HCT116 (cell line): ENCODE data around the gene PREB. TPM values are rescaled to one million over a fixed set of nuclear protein-coding genes. Genes with fewer than 3 reads are reported as not detected.

ENCODE experiments used
- ATAC-seq: fragments of 200-7000 bp; cut with Tn5 transposase; 2 replicates; pipeline ENCODE4 v1.9.1; 2020; ENCODE audit warnings: mild to moderate bottlenecking, moderate library complexity
- BruUV-seq: library from RNA; stranded (reverse); fragments of 400-500 nt; replicated peaks from 2 replicates; lab custom pipeline; 2021; lab: Mats Ljungman, UMichigan
- CTCF ChIA-PET: fragments of 300-600 bp; sonication (Branson Sonifier 250); formaldehyde crosslinking; loops from one replicate; lab custom pipeline; 2021; ENCODE audit warnings: antibody characterized with exemption; lab: Charles Lee
- POLR2A ChIA-PET: fragments of 300-600, 350-600 bp; sonication (Branson Sonifier 250); formaldehyde crosslinking; loops from one replicate; lab custom pipeline; 2021; ENCODE audit warnings: antibody characterized with exemption; lab: Charles Lee
- RAD21 ChIA-PET, 2 experiments: fragments of 300-600 bp; sonication (Branson Sonifier 250); formaldehyde crosslinking; loops; one replicate each; lab custom pipeline; 2023; ENCODE audit warnings: low total read pairs in 2 of 2; ENCODE audit not compliant: uncharacterized antibody in 2 of 2, unreplicated experiment in 2 of 2, low non-redundant PET in 1 of 2; lab: Charles Lee
- DNase-seq: peaks from one replicate; pipeline ENCODE4 v3.0.0-alpha.2; 2010; ENCODE audit warnings: low read depth, low spot score
- H2AFZ ChIP-seq: fragments of 200-600 bp; shearing (Covaris generic), sonication (generic); 2 replicates; pipeline ENCODE4 v1.6.1; 2017; ENCODE audit warnings: low read depth, mixed run types, mixed read lengths, antibody characterized with exemption, low read length; ENCODE audit not compliant: poor library complexity, severe bottlenecking
- H3K27ac ChIP-seq: 2 replicates; pipeline ENCODE4 v1.5.1; 2012; ENCODE audit warnings: low read depth, low read length
- H3K27me3 ChIP-seq: fragments of 200-600 bp; sonication (generic); 2 replicates; pipeline ENCODE4 v1.6.1; 2016; ENCODE audit warnings: mixed run types, low read length, mixed read lengths; ENCODE audit not compliant: insufficient read depth
- H3K36me3 ChIP-seq, 2 experiments: fragments of 200-500 bp in 1 of 2; fragments of 200-600 bp in 1 of 2; sonication (Bioruptor generic) in 1 of 2; sonication (generic) in 1 of 2; 2 replicates each; pipeline versions ENCODE4 v1.5.1 to v1.6.1; 2014 to 2016; ENCODE audit warnings: low read length in 2 of 2, inconsistent platforms in 1 of 2, mixed read lengths in 1 of 2, mixed run types in 1 of 2; ENCODE audit not compliant: insufficient read depth in 2 of 2, control insufficient read depth in 1 of 2
- H3K4me1 ChIP-seq, 2 experiments: fragments of 200-600 bp in 1 of 2; sonication (generic) in 1 of 2; 2 replicates each; pipeline versions ENCODE4 v1.5.1 to v1.6.1; 2012 to 2017; ENCODE audit warnings: low read length in 2 of 2, inconsistent platforms in 1 of 2, mild to moderate bottlenecking in 1 of 2, mixed read lengths in 1 of 2, mixed run types in 1 of 2, moderate library complexity in 1 of 2; ENCODE audit not compliant: insufficient read depth in 2 of 2, control insufficient read depth in 1 of 2
- H3K4me2 ChIP-seq: fragments of 200-600 bp; sonication (generic); 2 replicates; pipeline ENCODE4 v1.6.1; 2017; ENCODE audit warnings: mixed run types, low read length, mixed read lengths
- H3K4me3 ChIP-seq, 2 experiments: fragments of 200-600 bp in 1 of 2; sonication (generic) in 1 of 2; replicated peaks in 1 of 2; 2 replicates each; pipeline ENCODE4 v1.5.1; 2011 to 2016; ENCODE audit warnings: low read length in 2 of 2, control low read depth in 1 of 2, low read depth in 1 of 2, mild to moderate bottlenecking in 1 of 2, mixed read lengths in 1 of 2, mixed run types in 1 of 2
- H3K79me2 ChIP-seq: fragments of 200-600 bp; sonication (generic); 2 replicates; pipeline ENCODE4 v1.6.1; 2017; ENCODE audit warnings: mild to moderate bottlenecking, mixed run types, low read length, moderate library complexity, mixed read lengths; ENCODE audit not compliant: insufficient read depth
- H3K9ac ChIP-seq: fragments of 200-600 bp; sonication (generic); 2 replicates; pipeline ENCODE4 v1.6.1; 2016; ENCODE audit warnings: low read length, mixed read lengths
- H3K9me2 ChIP-seq: fragments of 200-600 bp; sonication (generic), shearing (Covaris generic); 2 replicates; pipeline ENCODE4 v1.6.1; 2017; ENCODE audit warnings: mixed run types, mild to moderate bottlenecking, moderate library complexity; ENCODE audit not compliant: insufficient read depth
- H3K9me3 ChIP-seq, 2 experiments: fragments of 200-500 bp in 1 of 2; fragments of 200-600 bp in 1 of 2; sonication (Bioruptor generic) in 1 of 2; sonication (generic) in 1 of 2; 2 replicates each; pipeline ENCODE4 v1.6.1; 2014 to 2017; ENCODE audit warnings: low read length in 2 of 2, mixed read lengths in 2 of 2, inconsistent platforms in 1 of 2, low read depth in 1 of 2, mild to moderate bottlenecking in 1 of 2, mixed run types in 1 of 2, moderate library complexity in 1 of 2; ENCODE audit not compliant: control insufficient read depth in 1 of 2, insufficient read depth in 1 of 2
- H4K20me1 ChIP-seq: fragments of 200-600 bp; sonication (generic), shearing (Covaris generic); 2 replicates; pipeline ENCODE4 v1.6.1; 2017; ENCODE audit warnings: mixed run types, mild to moderate bottlenecking, moderate library complexity; ENCODE audit not compliant: insufficient read depth
- CBX3 ChIP-seq: IDR thresholded peaks from 2 replicates; pipeline ENCODE4 v1.6.1; 2012; ENCODE audit warnings: low read depth
- EGR1 ChIP-seq: IDR thresholded peaks from 2 replicates; pipeline ENCODE4 v1.6.1; 2012; ENCODE audit warnings: low read depth
- ELF1 ChIP-seq: IDR thresholded peaks from 2 replicates; pipeline ENCODE4 v1.6.1; 2012; ENCODE audit warnings: low read depth, borderline replicate concordance
- EZH2phosphoT487 ChIP-seq: fragments of 200-600 bp; IDR thresholded peaks from 2 replicates; pipeline ENCODE4 v1.6.1; 2018; ENCODE audit warnings: antibody characterized with exemption, borderline replicate concordance
- FOSL1 ChIP-seq: IDR thresholded peaks from 2 replicates; pipeline ENCODE4 v1.6.1; 2012; ENCODE audit warnings: low read depth
- JUND ChIP-seq: IDR thresholded peaks from 2 replicates; pipeline ENCODE4 v1.6.1; 2012
- RAD21 ChIP-seq: IDR thresholded peaks from 2 replicates; pipeline ENCODE4 v1.6.1; 2012; ENCODE audit warnings: low read depth, mild to moderate bottlenecking
- SIN3A ChIP-seq: IDR thresholded peaks from 2 replicates; pipeline ENCODE4 v1.6.1; 2012; ENCODE audit warnings: low read depth
- SP1 ChIP-seq: IDR thresholded peaks from 2 replicates; pipeline ENCODE4 v1.6.1; 2012; ENCODE audit warnings: low read depth
- SRF ChIP-seq: IDR thresholded peaks from 2 replicates; pipeline ENCODE4 v1.6.1; 2012; ENCODE audit warnings: low read depth
- YY1 ChIP-seq: IDR thresholded peaks from 2 replicates; pipeline ENCODE4 v1.6.1; 2011; ENCODE audit warnings: low read length, low read depth, moderate library complexity, mild to moderate bottlenecking; ENCODE audit not compliant: insufficient replicate concordance; ENCODE audit errors: extremely low read depth
- ZNF274 ChIP-seq: fragments of 200-500 bp; sonication (Bioruptor generic); IDR thresholded peaks from 2 replicates; pipeline ENCODE4 v1.6.1; 2014; ENCODE audit warnings: mild to moderate bottlenecking, low read depth, low read length, inconsistent platforms
- intact Hi-C: fragments of 100-400 bp; cut with micrococcal nuclease; formaldehyde crosslinking; loops from 2 replicates; pipeline ENCODE4 v1.10.0; 2022
- total RNA-seq: library from RNA; stranded (reverse); gene quantifications from one replicate; pipeline ENCODE4 v1.2.1, GENCODE V29; 2021; ENCODE audit not compliant: unreplicated experiment
- TF ChIP-seq, protein P1 (sequence below): IDR thresholded peaks from 2 replicates; pipeline ENCODE4 v1.6.1; 2012; ENCODE audit warnings: low read depth
- TF ChIP-seq, protein P2 (sequence below), 3 experiments: fragments of 200-600 bp in 1 of 3; sonication (generic) in 1 of 3; IDR thresholded peaks in 2 of 3; conservative IDR thresholded peaks in 1 of 3; 2 replicates each; pipeline ENCODE4 v1.5.1; 2012 to 2017; ENCODE audit warnings: low read depth in 2 of 3, low read length in 2 of 3, antibody characterized with exemption in 1 of 3, borderline replicate concordance in 1 of 3, control low read depth in 1 of 3, mild to moderate bottlenecking in 1 of 3, mixed read lengths in 1 of 3, mixed run types in 1 of 3, moderate library complexity in 1 of 3; ENCODE audit not compliant: insufficient read depth in 1 of 3
- TF ChIP-seq, protein P3 (sequence below): IDR thresholded peaks from 2 replicates; pipeline ENCODE4 v1.6.1; 2012

PREB gene
- total RNA-seq, 1 experiment from 2014 or later: 54.2 TPM

DNA sequence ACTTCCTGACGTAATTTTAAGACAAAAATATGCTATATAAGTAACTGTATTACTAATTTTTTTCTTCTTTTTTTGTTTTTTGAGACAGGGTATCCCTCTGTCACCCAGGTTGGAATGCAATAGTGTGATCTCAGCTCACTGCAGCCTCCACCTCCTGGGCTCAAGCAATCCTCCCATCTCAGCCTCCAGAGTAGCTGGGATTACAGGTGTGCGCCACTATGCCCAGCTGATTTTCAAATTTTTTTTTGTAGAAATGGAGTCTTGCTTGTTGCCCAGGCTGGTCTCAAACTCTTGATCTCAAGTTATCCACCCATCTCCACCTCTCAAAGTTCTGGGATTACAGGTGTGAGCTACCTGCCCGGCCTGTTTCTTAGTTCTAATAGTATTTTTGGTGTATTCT is 44.0 kb upstream of the PREB start:
- ATAC-seq: no peak
- Histone ChIP-seq H3K36me3 (no peaks in the 10 kb centered on the region), H3K4me2 (no peak overlapping the region), H3K4me1 (no peaks in the 10 kb centered on the region), H3K4me3 (no peak overlapping the region), H3K79me2 (no peaks in the 10 kb centered on the region), H2AFZ (no peak overlapping the region), H3K9me3 (no peaks in the 10 kb centered on the region), H3K9ac (no peak overlapping the region), H4K20me1 (no peaks in the 10 kb centered on the region), H3K9me2 (no peaks in the 10 kb centered on the region), H3K27me3 (peaks cover 16% of the 10 kb centered on the region; the same call in 1 of the 2 replicates), H3K27ac (no peak overlapping the region)
- DNase-seq: no peak
- TF ChIP-seq CBX3: no peak
- no TSS peak for BruUV-seq
- ChIA-PET POLR2A (no interaction called here), RAD21 (no interaction called here), CTCF (no interaction called here)
- intact Hi-C loops: no loop called here

DNA sequence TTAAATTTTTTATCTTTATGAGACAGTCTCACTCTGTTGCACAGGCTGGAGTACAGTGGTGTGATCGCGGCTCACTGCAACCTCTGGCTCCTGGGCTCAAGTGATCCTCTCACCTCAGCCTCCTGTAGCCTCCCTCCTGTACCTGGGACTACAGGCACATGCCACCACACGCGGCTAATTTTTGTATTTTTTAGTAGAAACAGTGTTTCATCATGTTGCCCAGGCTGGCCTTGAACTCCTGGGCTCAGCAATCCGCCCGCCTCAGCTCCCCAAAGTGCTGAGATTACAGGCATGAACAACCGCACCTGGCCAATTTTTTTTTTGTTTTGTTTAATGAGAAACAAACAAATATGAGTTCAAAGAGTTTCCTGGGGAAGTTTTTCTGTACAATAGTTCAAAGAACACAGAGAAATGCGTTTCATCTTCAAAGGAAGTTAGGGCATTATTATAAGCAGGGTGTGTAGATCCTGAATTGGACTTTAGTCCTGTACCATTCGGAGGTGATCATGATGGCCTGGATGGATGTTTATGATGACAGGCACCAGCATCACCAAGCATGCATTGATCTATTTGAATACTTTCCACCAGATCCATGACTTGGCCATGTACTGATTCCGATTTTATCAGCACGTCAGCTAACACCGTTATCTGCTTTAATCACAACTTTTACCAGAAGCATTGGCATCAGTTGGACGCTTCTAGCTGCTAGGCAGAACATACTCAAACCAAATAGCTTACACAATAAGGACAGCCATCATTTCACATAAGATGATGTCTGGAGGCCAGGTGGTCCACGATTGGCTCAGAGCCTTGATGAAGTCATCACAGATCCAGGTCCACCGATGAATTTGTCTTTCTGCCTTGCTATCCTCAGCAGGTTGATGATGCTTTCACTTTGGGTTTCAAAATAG is 43.3 kb upstream of the PREB start:
- Histone ChIP-seq H3K9me3 (no peaks in the 10 kb centered on the region), H3K9me2 (no peaks in the 10 kb centered on the region)
- intact Hi-C loops: no loop called here
- TF ChIP-seq JUND (no peak), SRF (no peak), ZNF274 (no peak), FOSL1 (no peak), RAD21 (no peak), EZH2phosphoT487 (no peak), YY1 (no peak), ELF1 (no peak), EGR1 (no peak), SP1 (no peak), SIN3A (no peak)
- TF ChIP-seq, protein P1, sequence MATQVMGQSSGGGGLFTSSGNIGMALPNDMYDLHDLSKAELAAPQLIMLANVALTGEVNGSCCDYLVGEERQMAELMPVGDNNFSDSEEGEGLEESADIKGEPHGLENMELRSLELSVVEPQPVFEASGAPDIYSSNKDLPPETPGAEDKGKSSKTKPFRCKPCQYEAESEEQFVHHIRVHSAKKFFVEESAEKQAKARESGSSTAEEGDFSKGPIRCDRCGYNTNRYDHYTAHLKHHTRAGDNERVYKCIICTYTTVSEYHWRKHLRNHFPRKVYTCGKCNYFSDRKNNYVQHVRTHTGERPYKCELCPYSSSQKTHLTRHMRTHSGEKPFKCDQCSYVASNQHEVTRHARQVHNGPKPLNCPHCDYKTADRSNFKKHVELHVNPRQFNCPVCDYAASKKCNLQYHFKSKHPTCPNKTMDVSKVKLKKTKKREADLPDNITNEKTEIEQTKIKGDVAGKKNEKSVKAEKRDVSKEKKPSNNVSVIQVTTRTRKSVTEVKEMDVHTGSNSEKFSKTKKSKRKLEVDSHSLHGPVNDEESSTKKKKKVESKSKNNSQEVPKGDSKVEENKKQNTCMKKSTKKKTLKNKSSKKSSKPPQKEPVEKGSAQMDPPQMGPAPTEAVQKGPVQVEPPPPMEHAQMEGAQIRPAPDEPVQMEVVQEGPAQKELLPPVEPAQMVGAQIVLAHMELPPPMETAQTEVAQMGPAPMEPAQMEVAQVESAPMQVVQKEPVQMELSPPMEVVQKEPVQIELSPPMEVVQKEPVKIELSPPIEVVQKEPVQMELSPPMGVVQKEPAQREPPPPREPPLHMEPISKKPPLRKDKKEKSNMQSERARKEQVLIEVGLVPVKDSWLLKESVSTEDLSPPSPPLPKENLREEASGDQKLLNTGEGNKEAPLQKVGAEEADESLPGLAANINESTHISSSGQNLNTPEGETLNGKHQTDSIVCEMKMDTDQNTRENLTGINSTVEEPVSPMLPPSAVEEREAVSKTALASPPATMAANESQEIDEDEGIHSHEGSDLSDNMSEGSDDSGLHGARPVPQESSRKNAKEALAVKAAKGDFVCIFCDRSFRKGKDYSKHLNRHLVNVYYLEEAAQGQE: no peak
- TF ChIP-seq, protein P2, sequence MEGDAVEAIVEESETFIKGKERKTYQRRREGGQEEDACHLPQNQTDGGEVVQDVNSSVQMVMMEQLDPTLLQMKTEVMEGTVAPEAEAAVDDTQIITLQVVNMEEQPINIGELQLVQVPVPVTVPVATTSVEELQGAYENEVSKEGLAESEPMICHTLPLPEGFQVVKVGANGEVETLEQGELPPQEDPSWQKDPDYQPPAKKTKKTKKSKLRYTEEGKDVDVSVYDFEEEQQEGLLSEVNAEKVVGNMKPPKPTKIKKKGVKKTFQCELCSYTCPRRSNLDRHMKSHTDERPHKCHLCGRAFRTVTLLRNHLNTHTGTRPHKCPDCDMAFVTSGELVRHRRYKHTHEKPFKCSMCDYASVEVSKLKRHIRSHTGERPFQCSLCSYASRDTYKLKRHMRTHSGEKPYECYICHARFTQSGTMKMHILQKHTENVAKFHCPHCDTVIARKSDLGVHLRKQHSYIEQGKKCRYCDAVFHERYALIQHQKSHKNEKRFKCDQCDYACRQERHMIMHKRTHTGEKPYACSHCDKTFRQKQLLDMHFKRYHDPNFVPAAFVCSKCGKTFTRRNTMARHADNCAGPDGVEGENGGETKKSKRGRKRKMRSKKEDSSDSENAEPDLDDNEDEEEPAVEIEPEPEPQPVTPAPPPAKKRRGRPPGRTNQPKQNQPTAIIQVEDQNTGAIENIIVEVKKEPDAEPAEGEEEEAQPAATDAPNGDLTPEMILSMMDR (IDR thresholded peaks at IDR 0.05 in 2 of 3, conservative IDR thresholded peaks at IDR 0.05 in 1 of 3; ENCODE audit: borderline replicate concordance in 1 of 3, insufficient read depth in 1 of 3, low read depth in 2 of 3, low read length in 2 of 3): no peak
- TF ChIP-seq, protein P3, sequence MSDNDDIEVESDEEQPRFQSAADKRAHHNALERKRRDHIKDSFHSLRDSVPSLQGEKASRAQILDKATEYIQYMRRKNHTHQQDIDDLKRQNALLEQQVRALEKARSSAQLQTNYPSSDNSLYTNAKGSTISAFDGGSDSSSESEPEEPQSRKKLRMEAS: no peak
- TF ChIP-seq, all 23 proteins: peak for 0
- H4K20me1 ChIP-seq: no peaks in the 10 kb centered on the region
- H3K9ac ChIP-seq: no peak overlapping the region
- DNase-seq (no peak), ATAC-seq (no peak)
- BruUV-seq: no TSS peak
- no peaks in the 10 kb centered on the region for H3K36me3 ChIP-seq
- H3K4me1 ChIP-seq: no peaks in the 10 kb centered on the region
- no peak overlapping the region for H3K4me2 ChIP-seq
- ChIA-PET RAD21 (no interaction called here), CTCF (no interaction called here), POLR2A (no interaction called here)
- H3K4me3 ChIP-seq: no peak overlapping the region
- H2AFZ ChIP-seq: no peak overlapping the region
- H3K27ac ChIP-seq: no peak overlapping the region
- no peaks in the 10 kb centered on the region for H3K79me2 ChIP-seq
- H3K27me3 ChIP-seq: peaks cover 16% of the 10 kb centered on the region; the same call in 1 of the 2 replicates
